H1 (cell line): ENCODE results near the gene KCNMB1. TPM values are rescaled to one million over a fixed set of nuclear protein-coding genes. Genes with fewer than 3 reads are reported as not detected.
A peak's percentile ranks its signal among the peaks of the same experiment; 100 is the strongest.

ENCODE experiments used
- CTCF ChIA-PET: fragments of 300-600 bp; sonication (Branson Sonifier 250); formaldehyde crosslinking; loops from one replicate; lab custom pipeline; 2021; ENCODE audit not compliant: partially characterized antibody; lab: Charles Lee
- POLR2A ChIA-PET: fragments of 300-600 bp; sonication (Branson Sonifier 250); formaldehyde crosslinking; loops from one replicate; lab custom pipeline; 2021; ENCODE audit warnings: inconsistent platforms; ENCODE audit not compliant: partially characterized antibody; lab: Charles Lee
- DNase-seq, 2 experiments: peaks; one replicate each; pipeline versions ENCODE4 v3.0.0 to v3.0.0-alpha.2; 2010 to 2022; ENCODE audit warnings: low spot score in 2 of 2, low read depth in 1 of 2, mixed read lengths in 1 of 2
- FAIRE-seq: peaks from 2 replicates; lab custom pipeline; 2011; peaks lifted over from hg19 to GRCh38; lab: Jason Lieb, UNC
- H2AFZ ChIP-seq: 2 replicates; pipeline ENCODE4 v1.8.1; 2012; ENCODE audit warnings: low read length, inconsistent platforms
- H2AK5ac ChIP-seq: 2 replicates; pipeline ENCODE4 v1.6.1; 2013; ENCODE audit warnings: low read depth, low read length
- H2BK120ac ChIP-seq: replicated peaks from 2 replicates; pipeline ENCODE3; 2013; ENCODE audit warnings: low read depth, low read length, inconsistent platforms
- H2BK12ac ChIP-seq: 2 replicates; pipeline ENCODE4 v1.6.1; 2013; ENCODE audit warnings: low read depth, low read length
- H2BK15ac ChIP-seq: 2 replicates; pipeline ENCODE4 v1.6.1; 2013; ENCODE audit warnings: low read length
- H2BK20ac ChIP-seq: 2 replicates; pipeline ENCODE4 v1.6.1; 2013; ENCODE audit warnings: low read length
- H2BK5ac ChIP-seq: 2 replicates; pipeline ENCODE4 v1.6.1; 2013; ENCODE audit warnings: low read depth, low read length
- H3K14ac ChIP-seq: 2 replicates; pipeline ENCODE4 v1.6.1; 2013; ENCODE audit warnings: inconsistent platforms; ENCODE audit not compliant: insufficient read length
- H3K18ac ChIP-seq: 2 replicates; pipeline ENCODE4 v1.6.1; 2013; ENCODE audit warnings: low read length; ENCODE audit errors: extremely low read depth
- H3K23ac ChIP-seq: 2 replicates; pipeline ENCODE4 v1.6.1; 2013; ENCODE audit warnings: inconsistent platforms; ENCODE audit not compliant: insufficient read length
- H3K23me2 ChIP-seq: 2 replicates; pipeline ENCODE4 v1.6.1; 2013; ENCODE audit warnings: low read depth, low read length
- H3K27ac ChIP-seq: 2 replicates; pipeline ENCODE4 v1.6.1; 2011; ENCODE audit warnings: low read depth, low read length, inconsistent platforms
- H3K27me3 ChIP-seq, 4 experiments: replicated peaks in 1 of 4; 1 replicate in 1 of 4; 2 replicates in 3 of 4; pipeline versions ENCODE4 v1.6.1 to v1.8.1; 2011 to 2013; ENCODE audit warnings: low read length in 3 of 4, mild to moderate bottlenecking in 3 of 4, inconsistent platforms in 2 of 4, mixed read lengths in 2 of 4, moderate library complexity in 1 of 4; ENCODE audit not compliant: control insufficient read depth in 3 of 4, insufficient read depth in 3 of 4; ENCODE audit errors: extremely low read depth in 1 of 4
- H3K36me3 ChIP-seq, 4 experiments: 2 replicates each; pipeline versions ENCODE4 v1.6.1 to v1.8.1; 2011 to 2013; ENCODE audit warnings: mild to moderate bottlenecking in 4 of 4, low read length in 3 of 4, moderate library complexity in 2 of 4, control low read depth in 1 of 4, inconsistent platforms in 1 of 4; ENCODE audit not compliant: insufficient read depth in 4 of 4, control insufficient read depth in 2 of 4
- H3K4ac ChIP-seq: replicated peaks from 2 replicates; pipeline ENCODE3; 2013; ENCODE audit warnings: low read length, low read depth, mixed read lengths, inconsistent platforms; ENCODE audit not compliant: insufficient read length
- H3K4me1 ChIP-seq, 4 experiments: replicated peaks in 1 of 4; 1 replicate in 1 of 4; 2 replicates in 3 of 4; pipeline versions ENCODE4 v1.6.1 to v1.8.1; 2011 to 2013; ENCODE audit warnings: low read length in 3 of 4, inconsistent platforms in 2 of 4, mixed read lengths in 1 of 4; ENCODE audit not compliant: insufficient read depth in 4 of 4, control insufficient read depth in 3 of 4
- H3K4me2 ChIP-seq, 2 experiments: 2 replicates each; pipeline versions ENCODE4 v1.6.1 to v1.8.1; 2011 to 2013; ENCODE audit warnings: low read depth in 2 of 2, low read length in 2 of 2, control low read depth in 1 of 2, inconsistent platforms in 1 of 2, mild to moderate bottlenecking in 1 of 2; ENCODE audit not compliant: insufficient read depth in 1 of 2
- H3K4me3 ChIP-seq, 4 experiments: fragments of 200-600, 300-600 bp in 1 of 4; sonication (generic), shearing (Covaris generic), sonication (Bioruptor Twin) in 1 of 4; 2 replicates each; pipeline versions ENCODE4 v1.5.1 to v1.8.1; 2011 to 2016; ENCODE audit warnings: low read length in 4 of 4, low read depth in 3 of 4, control low read depth in 2 of 4, inconsistent platforms in 2 of 4, mild to moderate bottlenecking in 2 of 4, mixed read lengths in 1 of 4, moderate library complexity in 1 of 4; ENCODE audit not compliant: insufficient read depth in 2 of 4; ENCODE audit errors: extremely low read depth in 1 of 4
- H3K56ac ChIP-seq: replicated peaks from 2 replicates; pipeline ENCODE3; 2013; ENCODE audit warnings: low read depth, mild to moderate bottlenecking, mixed read lengths, low read length, inconsistent platforms; ENCODE audit not compliant: insufficient read length
- H3K79me1 ChIP-seq: 2 replicates; pipeline ENCODE4 v1.6.1; 2013; ENCODE audit warnings: low read depth, low read length, control low read depth
- H3K79me2 ChIP-seq, 2 experiments: 2 replicates each; pipeline versions ENCODE4 v1.6.1 to v1.8.1; 2012 to 2013; ENCODE audit warnings: low read length in 2 of 2, mild to moderate bottlenecking in 2 of 2, inconsistent platforms in 1 of 2; ENCODE audit not compliant: insufficient read depth in 2 of 2, control insufficient read depth in 1 of 2
- H3K9ac ChIP-seq, 4 experiments: replicated peaks in 1 of 4; 1 replicate in 1 of 4; 2 replicates in 3 of 4; pipeline versions ENCODE4 v1.6.1 to v1.8.1; 2011 to 2013; ENCODE audit warnings: low read depth in 3 of 4, low read length in 3 of 4, control low read depth in 2 of 4, mild to moderate bottlenecking in 2 of 4, moderate library complexity in 2 of 4, inconsistent platforms in 1 of 4; ENCODE audit errors: extremely low read depth in 1 of 4
- H3K9me3 ChIP-seq, 2 experiments: 2 replicates each; pipeline versions ENCODE4 v1.6.1 to v1.8.1; 2012 to 2013; ENCODE audit warnings: mild to moderate bottlenecking in 2 of 2, moderate library complexity in 2 of 2, control low read depth in 1 of 2, inconsistent platforms in 1 of 2, low read depth in 1 of 2, low read length in 1 of 2, mixed read lengths in 1 of 2; ENCODE audit not compliant: insufficient read depth in 2 of 2
- H4K20me1 ChIP-seq, 2 experiments: replicated peaks in 1 of 2; 2 replicates each; pipeline versions ENCODE3 to v1.8.1; 2011 to 2013; ENCODE audit warnings: inconsistent platforms in 2 of 2, low read length in 2 of 2, mild to moderate bottlenecking in 1 of 2; ENCODE audit not compliant: insufficient read depth in 2 of 2, control insufficient read depth in 1 of 2
- H4K5ac ChIP-seq: 2 replicates; pipeline ENCODE4 v1.6.1; 2013; ENCODE audit warnings: low read length, low read depth, mixed read lengths, inconsistent platforms; ENCODE audit not compliant: insufficient read length
- H4K8ac ChIP-seq: 2 replicates; pipeline ENCODE4 v1.8.0; 2013; ENCODE audit warnings: mild to moderate bottlenecking, moderate library complexity, low read length, inconsistent platforms; ENCODE audit not compliant: insufficient read depth; ENCODE audit errors: extremely low read depth
- H4K91ac ChIP-seq: replicated peaks from 2 replicates; pipeline ENCODE3; 2013; ENCODE audit warnings: low read length, mixed read lengths, inconsistent platforms; ENCODE audit not compliant: insufficient read length
- ATF2 ChIP-seq: IDR thresholded peaks from 2 replicates; pipeline ENCODE4 v1.6.1; 2012; ENCODE audit warnings: low read length, inconsistent platforms
- ATF3 ChIP-seq: IDR thresholded peaks from 2 replicates; pipeline ENCODE4 v1.6.1; 2011; ENCODE audit warnings: low read depth, mild to moderate bottlenecking, low read length; ENCODE audit not compliant: insufficient read depth
- CBX8 ChIP-seq: fragments of 300-800, 300-1000 bp; sonication (generic); IDR thresholded peaks from 2 replicates; pipeline ENCODE4 v1.7.1; 2016; ENCODE audit warnings: low read depth, low read length, borderline replicate concordance
- CHD2 ChIP-seq: IDR thresholded peaks from 2 replicates; pipeline ENCODE4 v1.6.1; 2012; ENCODE audit warnings: low read length, improper control_type of control experiment
- JUND ChIP-seq: IDR thresholded peaks from 2 replicates; pipeline ENCODE4 v1.6.1; 2011; ENCODE audit warnings: mild to moderate bottlenecking, improper control_type of control experiment, low read length
- PHF8 ChIP-seq: fragments of 200-600 bp; sonication (generic); conservative IDR thresholded peaks from 2 replicates; pipeline ENCODE4 v1.7.1; 2012; ENCODE audit warnings: low read depth, mild to moderate bottlenecking, inconsistent platforms, low read length, moderate library complexity
- POLR2A ChIP-seq, 2 experiments: IDR thresholded peaks; 1 replicate in 1 of 2; 2 replicates in 1 of 2; pipeline ENCODE4 v1.6.1; 2011; ENCODE audit warnings: low read depth in 2 of 2, low read length in 2 of 2, mild to moderate bottlenecking in 2 of 2; ENCODE audit errors: control extremely low read depth in 1 of 2
- POU5F1 ChIP-seq: IDR thresholded peaks from 2 replicates; pipeline ENCODE4 v1.6.1; 2011; ENCODE audit warnings: low read depth, mild to moderate bottlenecking, low read length, moderate library complexity
- RAD21 ChIP-seq, 2 experiments: IDR thresholded peaks in 1 of 2; conservative IDR thresholded peaks in 1 of 2; 2 replicates each; pipeline ENCODE4 v1.6.1; 2011; ENCODE audit warnings: low read depth in 2 of 2, low read length in 2 of 2, improper control_type of control experiment in 1 of 2, inconsistent platforms in 1 of 2, mild to moderate bottlenecking in 1 of 2, moderate library complexity in 1 of 2
- SIRT6 ChIP-seq: IDR thresholded peaks from one replicate; pipeline ENCODE4 v1.7.1; 2012; ENCODE audit warnings: low read length, inconsistent platforms
- SP2 ChIP-seq: IDR thresholded peaks from 2 replicates; pipeline ENCODE4 v1.6.1; 2012; ENCODE audit warnings: mild to moderate bottlenecking, low read length, inconsistent platforms
- WGBS, 2 experiments: shearing (Covaris generic) in 1 of 2; methylation state at CpG; one replicate each; pipeline versions ENCODE4 v1.1.6 to v1.1.7; 2013 to 2015; ENCODE audit warnings: low lambda C conversion rate in 2 of 2, mixed read lengths in 2 of 2, inconsistent platforms in 1 of 2, low coverage in 1 of 2, missing lambda C conversion rate in 1 of 2; ENCODE audit not compliant: insufficient replicate concordance in 2 of 2, insufficient coverage in 1 of 2, insufficient read length in 1 of 2; ENCODE audit errors: extremely low coverage in 1 of 2, missing lambda C conversion rate in 1 of 2; 5-methylcytosine and 5-hydroxymethylcytosine counted together
- polyA plus RNA-seq, 7 experiments: library from polyadenylated mRNA; depleted of rRNA in 3 of 7; stranded (reverse) in 5 of 7; unstranded in 2 of 7; fragments of >200 nt in 5 of 7; fragments of 200-250 nt in 2 of 7; gene quantifications; 1 replicate in 5 of 7; 2 replicates in 1 of 7; 4 replicates in 1 of 7; pipeline versions ENCODE4 v1.2.1 to v1.2.3, GENCODE V29; 2011 to 2013; ENCODE audit warnings: missing spikeins in 2 of 7, mixed read lengths in 2 of 7
- total RNA-seq: library from RNA; stranded (reverse); fragmentation: NEBNext Ultra II Directional; extraction: Animal tissue kit (Norgen Biotek cat#: 25700); gene quantifications from 2 replicates; pipeline ENCODE4 v1.2.1, GENCODE V29; 2021

KCNMB1 gene
- total and polyA plus RNA-seq, 2 of the 8 experiments (the other 6 are each of a cell fraction or from before 2014, with no cell fraction given) = 0.08 to 0.19 TPM

GRCh38 chr5:170405817-170406216 lies 16.6 kb upstream of the KCNMB1 start:
- CTCF ChIA-PET = interaction anchor here (0.8 to 11.1 kb wide), 17 partner anchors 11 to 228 kb away, joined by 3 to 93 read pairs (median 15); partner anchors contain the start of gene KCNMB1
- 86% methylated on average over 2 of the region's 2 CpGs; no CpG with 5 or more reads in 1 of the 2 experiments for WGBS, 2 experiments
- FAIRE-seq = no peak

More at GRCh38 chr5:170405817-170406216, 16.6 kb upstream of the KCNMB1 start:
- H3K23me2 ChIP-seq = no peaks in the 10 kb centered on the region
- no peak overlapping the region for H3K56ac ChIP-seq
- no peak overlapping the region for H4K8ac ChIP-seq
- no peak overlapping the region for H4K91ac ChIP-seq
- no peak overlapping the region for H3K9ac ChIP-seq
- no peaks in the 10 kb centered on the region for H3K79me1 ChIP-seq
- no peak overlapping the region for H2BK20ac ChIP-seq
- no peaks in the 10 kb centered on the region for H4K20me1 ChIP-seq
- no peak overlapping the region for H3K23ac ChIP-seq
- no peak overlapping the region for H3K18ac ChIP-seq
- H3K27me3 ChIP-seq = no peaks in the 10 kb centered on the region
- no peak overlapping the region for H3K4ac ChIP-seq
- no peak overlapping the region for H2BK12ac ChIP-seq
- no peaks in the 10 kb centered on the region for H3K79me2 ChIP-seq
- H2BK5ac ChIP-seq = no peak overlapping the region
- H3K4me3 ChIP-seq = no peak overlapping the region
- no peak for DNase-seq
- peaks cover 10 to 17% (median 13%) of the 10 kb centered on the region in 4 experiments; a peak in 6 of 7 replicates for H3K4me1 ChIP-seq
- peak overlapping the region; percentile 41; the same call in 1 of the 2 replicates for H2AK5ac ChIP-seq
- H3K14ac ChIP-seq = no peak overlapping the region
- peaks cover 0 to 3% of the 10 kb centered on the region in 2 experiments; a peak in 1 of 4 replicates for H3K9me3 ChIP-seq
- no peak overlapping the region for H2AFZ ChIP-seq
- no peaks in the 10 kb centered on the region for H3K36me3 ChIP-seq
- no peak overlapping the region for H4K5ac ChIP-seq
- POLR2A ChIA-PET = no interaction called here
- H3K4me2 ChIP-seq = no peak overlapping the region
- H2BK15ac ChIP-seq = peak overlapping the region; percentile 93; the same call in 1 of the 2 replicates
- H3K27ac ChIP-seq = no peak overlapping the region
- TF ChIP-seq PHF8 = no peak
- TF ChIP-seq SP2 = no peak
- no peak for TF ChIP-seq SIRT6
- no peak for TF ChIP-seq POLR2A (IDR thresholded peaks at IDR 0.05; ENCODE audit: control extremely low read depth in 1 of 2, low read depth in 2 of 2, low read length in 2 of 2)
- no peak for TF ChIP-seq POU5F1
- TF ChIP-seq JUND = no peak
- no peak for TF ChIP-seq ATF2
- no peak for TF ChIP-seq ATF3
- no peak for TF ChIP-seq CBX8
- TF ChIP-seq CHD2 = no peak
- TF ChIP-seq RAD21 (IDR thresholded peaks at IDR 0.05 in 1 of 2, conservative IDR thresholded peaks at IDR 0.05 in 1 of 2; ENCODE audit: low read depth in 2 of 2, low read length in 2 of 2) = no peak
- H2BK120ac ChIP-seq = peak overlapping the region; percentile 1
